ENCODE results near the gene PRRX1. TPM values are rescaled to one million over a fixed set of nuclear protein-coding genes. Genes with fewer than 3 reads are reported as not detected.

Gene PRRX1
- polyA plus RNA-seq, 3 donors: not detected

GRCh38 chr1:170676628-170677027 lies 12.7 kb downstream of the PRRX1 start:
- Histone ChIP-seq H3K4me2 (replicated peaks; ENCODE audit: extremely low read depth, low read length, poor library complexity, severe bottlenecking) (no peak overlapping the region), H3K4me3 (replicated peaks in 1 of 3; ENCODE audit: low read depth in 2 of 3, low read length in 3 of 3) (no peak overlapping the region), H4K20me1 (ENCODE audit: insufficient read depth, low read length) (no peaks in the 10 kb centered on the region), H2AFZ (ENCODE audit: insufficient read depth, low read depth, low read length, poor library complexity, severe bottlenecking) (no peak overlapping the region), H3K79me2 (ENCODE audit: insufficient read depth, low read length) (no peaks in the 10 kb centered on the region), H3K9me3 (replicated peaks in 1 of 2; ENCODE audit: control insufficient read depth in 1 of 2, insufficient read depth in 1 of 2, low read length in 2 of 2) (no peaks in the 10 kb centered on the region), H3K36me3 (replicated peaks in 1 of 2; ENCODE audit: control insufficient read depth in 1 of 2, insufficient read depth in 2 of 2, low read length in 2 of 2) (no peaks in the 10 kb centered on the region), H3K9ac (ENCODE audit: insufficient read depth, low read length, poor library complexity, severe bottlenecking) (no peak overlapping the region), H3K4me1 (ENCODE audit: control insufficient read depth in 1 of 2, insufficient read depth in 2 of 2, low read length in 2 of 2) (no peaks in the 10 kb centered on the region), H3K27me3 (ENCODE audit: control insufficient read depth in 2 of 2, insufficient read depth in 2 of 2, low read length in 2 of 2) (peaks cover 12 to 18% of the 10 kb centered on the region in 2 donors), H3K27ac (ENCODE audit: low read depth in 1 of 2, low read length in 2 of 2) (no peak overlapping the region)
- Mint-ChIP-seq H3K4me3 (no peak overlapping the region), H3K36me3 (no peaks in the 10 kb centered on the region), H3K9me3 (peaks cover 0 to 5% (median under 1%) of the 10 kb centered on the region in 7 donors), H3K27ac (peak overlapping the region in 1 of 7 donors; percentile 3), H3K4me1 (no peaks in the 10 kb centered on the region), H3K27me3 (ENCODE audit: low read depth in 3 of 3) (peaks cover 13 to 27% (median 17%) of the 10 kb centered on the region in 3 donors)
- no peak for DNase-seq
- TF ChIP-seq CTCF (IDR thresholded peaks at IDR 0.05): no peak
- intact Hi-C loops (cut with micrococcal nuclease): no loop called here

GRCh38 chr1:170678027-170678600 lies 14.2 kb downstream of the PRRX1 start:
- no peaks in the 10 kb centered on the region for H3K4me1 ChIP-seq (ENCODE audit: control insufficient read depth in 1 of 2, insufficient read depth in 2 of 2, low read length in 2 of 2)
- no peak overlapping the region for H3K4me2 ChIP-seq (replicated peaks; ENCODE audit: extremely low read depth, low read length, poor library complexity, severe bottlenecking)
- Mint-ChIP-seq H3K4me1 (no peaks in the 10 kb centered on the region), H3K27me3 (ENCODE audit: low read depth in 3 of 3) (peaks cover 5 to 14% (median 12%) of the 10 kb centered on the region in 3 donors), H3K36me3 (no peaks in the 10 kb centered on the region), H3K27ac (no peak overlapping the region), H3K9me3 (peaks cover 0 to 2% (median 0%) of the 10 kb centered on the region in 7 donors), H3K4me3 (no peak overlapping the region)
- no peaks in the 10 kb centered on the region for H4K20me1 ChIP-seq (ENCODE audit: insufficient read depth, low read length)
- no peaks in the 10 kb centered on the region for H3K79me2 ChIP-seq (ENCODE audit: insufficient read depth, low read length)
- no peak for DNase-seq
- H3K9ac ChIP-seq (ENCODE audit: insufficient read depth, low read length, poor library complexity, severe bottlenecking): no peak overlapping the region
- no peaks in the 10 kb centered on the region for H3K36me3 ChIP-seq (replicated peaks in 1 of 2; ENCODE audit: control insufficient read depth in 1 of 2, insufficient read depth in 2 of 2, low read length in 2 of 2)
- H3K9me3 ChIP-seq (replicated peaks in 1 of 2; ENCODE audit: control insufficient read depth in 1 of 2, insufficient read depth in 1 of 2, low read length in 2 of 2): no peaks in the 10 kb centered on the region
- TF ChIP-seq CTCF (IDR thresholded peaks at IDR 0.05): no peak
- no peak overlapping the region for H3K4me3 ChIP-seq (replicated peaks in 1 of 3; ENCODE audit: low read depth in 2 of 3, low read length in 3 of 3)
- no peak overlapping the region for H3K27ac ChIP-seq (ENCODE audit: low read depth in 1 of 2, low read length in 2 of 2)
- WGBS (ENCODE audit: insufficient coverage): 100% methylated on average over 1 of the region's 3 CpGs
- intact Hi-C loops (cut with micrococcal nuclease): no loop called here
- H2AFZ ChIP-seq (ENCODE audit: insufficient read depth, low read depth, low read length, poor library complexity, severe bottlenecking): no peak overlapping the region
- H3K27me3 ChIP-seq (ENCODE audit: control insufficient read depth in 2 of 2, insufficient read depth in 2 of 2, low read length in 2 of 2): peaks cover 7 to 10% of the 10 kb centered on the region in 2 donors
